ENCODE results near the gene PRAMEF5.
"Not testable (repeated sequence)": the region's sequence is repeated elsewhere in the genome, so short reads cannot be mapped to it uniquely, and the experiment has no call there.

GRCh38 chr1:13227271-13228055 lies 26.5 kb upstream of the PRAMEF5 start:
- not testable (repeated sequence) for TF ChIP-seq CTCF, POLR2A, POLR2AphosphoS5, EP300 (IDR thresholded peaks at IDR 0.05)

Data from gastroesophageal sphincter (tissue), 3 donors.